Glomerular endothelial cell (primary cell): ENCODE data around the gene ELFN1. TPM values are rescaled to one million over a fixed set of nuclear protein-coding genes. Genes with fewer than 3 reads are reported as not detected.

Experiments
- DNase-seq: peaks from one replicate; pipeline ENCODE4 v3.0.0-alpha.2; 2011; ENCODE audit warnings: low read depth, low spot score; ENCODE audit errors: extremely low read depth
- total RNA-seq: library from RNA; depleted of rRNA; stranded (reverse); fragments of >200 nt; gene quantifications from 2 replicates; pipeline ENCODE4 v1.2.3, GENCODE V29; 2015

Gene ELFN1
- total RNA-seq, 1 donor from 2014 or later: 1.5 TPM

- no peak for DNase-seq
Measured at GRCh38 chr7:1775389-1775788, 105.3 kb downstream of the ELFN1 start.

- no peak for DNase-seq
Measured at GRCh38 chr7:1777122-1777521, 107.0 kb downstream of the ELFN1 start.

- DNase-seq: no peak
Measured at GRCh38 chr7:1779445-1779844, 109.4 kb downstream of the ELFN1 start.

GRCh38 chr7:1781369-1781768, 111.3 kb downstream of the ELFN1 start:
- no peak for DNase-seq

GRCh38 chr7:1785839-1786238, 115.8 kb downstream of the ELFN1 start:
- no peak for DNase-seq

- no peak for DNase-seq
Measured at GRCh38 chr7:1787241-1787640, 117.2 kb downstream of the ELFN1 start.

GRCh38 chr7:1787681-1788235, 117.7 kb downstream of the ELFN1 start:
- no peak for DNase-seq

GRCh38 chr7:1794888-1795542, 124.9 kb downstream of the ELFN1 start:
- no peak for DNase-seq

Other genes with a start within 250 kb of the ELFN1 start
- 37.4 and 64.9 TPM in 2 replicates for gene MICALL2, start 210.8 kb upstream of the ELFN1 start, total RNA-seq
- gene INTS1, start 165.9 kb upstream of the ELFN1 start, total RNA-seq: 67.0 and 85.4 TPM in 2 replicates
- 34.9 and 45.1 TPM in 2 replicates for gene MAFK, start 139.6 kb upstream of the ELFN1 start, total RNA-seq
- gene TMEM184A, start 114.1 kb upstream of the ELFN1 start, total RNA-seq: 0.64 and 0.68 TPM in 2 replicates
- 32.3 and 45.6 TPM in 2 replicates for gene PSMG3, start 100.2 kb upstream of the ELFN1 start, total RNA-seq